ENCODE data around the gene LRRC18. TPM values are rescaled to one million over a fixed set of nuclear protein-coding genes. Genes with fewer than 3 reads are reported as not detected.

The LRRC18 gene
- total RNA-seq, 2 experiments from 2014 or later = not detected

DNA sequence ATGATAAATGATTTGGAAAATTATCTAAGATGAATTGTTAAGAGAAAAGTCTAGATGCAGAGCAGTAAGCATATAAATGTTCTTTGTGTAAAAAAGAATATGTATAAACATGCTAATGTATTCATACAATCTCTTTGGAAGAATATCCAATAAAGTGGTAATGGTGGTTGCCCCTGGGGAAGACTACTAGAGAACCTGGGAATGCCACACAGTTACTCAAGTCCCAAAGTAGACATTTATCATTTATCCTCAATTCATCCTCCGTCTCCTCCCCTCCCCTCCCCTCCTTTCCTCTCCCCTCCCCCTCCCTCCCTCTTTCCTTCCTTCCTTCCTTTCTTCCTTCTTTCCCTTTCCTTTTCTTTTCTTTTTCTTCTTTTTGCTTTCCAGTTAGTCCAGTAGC, 51.7 kb downstream of the LRRC18 start:
- DNase-seq = no peak
- CTCF ChIA-PET = interaction anchor here (0.6 kb wide), 1 partner anchor 939 kb away, joined by 3 read pairs; no protein-coding TSS in a partner anchor
- Mint-ChIP-seq H3K4me1 (no peaks in the 10 kb centered on the region), H3K36me3 (ENCODE audit: low read depth) (no peaks in the 10 kb centered on the region), H3K27ac (no peak overlapping the region), H3K4me3 (no peak overlapping the region), H3K27me3 (no peaks in the 10 kb centered on the region), H3K9me3 (ENCODE audit: low read depth) (no peaks in the 10 kb centered on the region)
- no peak for ATAC-seq
- intact Hi-C loops (cut with DNase I, micrococcal nuclease) = no loop called here
- POLR2A ChIA-PET = no interaction called here

DNA sequence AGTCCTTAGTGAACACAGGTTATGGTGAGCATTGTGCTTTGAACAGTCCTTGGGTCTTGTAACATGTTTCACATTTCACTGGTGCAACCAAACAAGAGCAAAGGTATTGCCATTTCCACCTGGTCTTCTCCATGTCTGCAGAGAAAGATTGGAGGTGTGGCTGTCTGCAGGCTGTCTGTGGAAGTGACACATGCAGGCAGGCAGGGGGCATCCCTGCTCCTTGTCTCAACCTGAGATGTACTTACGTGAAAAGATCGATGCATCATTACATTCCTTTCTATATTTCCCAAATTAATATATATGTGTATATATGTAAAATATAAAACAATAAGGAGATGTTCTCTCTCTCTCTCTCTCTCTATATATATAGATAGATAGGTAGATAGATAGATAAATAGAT, 54.3 kb downstream of the LRRC18 start:
- H3K27me3 Mint-ChIP-seq = no peaks in the 10 kb centered on the region
- H3K27ac Mint-ChIP-seq = no peak overlapping the region
- H3K4me3 Mint-ChIP-seq = no peak overlapping the region
- DNase-seq (peak; percentile 18), ATAC-seq (no peak)
- H3K36me3 Mint-ChIP-seq (ENCODE audit: low read depth) = no peaks in the 10 kb centered on the region
- H3K4me1 Mint-ChIP-seq = no peaks in the 10 kb centered on the region
- ChIA-PET CTCF (interaction anchor here (0.6 to 1.1 kb wide), 3 partner anchors 10 to 495 kb away, joined by 3 read pairs; no protein-coding TSS in a partner anchor), POLR2A (no interaction called here)
- no peaks in the 10 kb centered on the region for H3K9me3 Mint-ChIP-seq (ENCODE audit: low read depth)
- intact Hi-C loops (cut with DNase I, micrococcal nuclease) = no loop called here

DNA sequence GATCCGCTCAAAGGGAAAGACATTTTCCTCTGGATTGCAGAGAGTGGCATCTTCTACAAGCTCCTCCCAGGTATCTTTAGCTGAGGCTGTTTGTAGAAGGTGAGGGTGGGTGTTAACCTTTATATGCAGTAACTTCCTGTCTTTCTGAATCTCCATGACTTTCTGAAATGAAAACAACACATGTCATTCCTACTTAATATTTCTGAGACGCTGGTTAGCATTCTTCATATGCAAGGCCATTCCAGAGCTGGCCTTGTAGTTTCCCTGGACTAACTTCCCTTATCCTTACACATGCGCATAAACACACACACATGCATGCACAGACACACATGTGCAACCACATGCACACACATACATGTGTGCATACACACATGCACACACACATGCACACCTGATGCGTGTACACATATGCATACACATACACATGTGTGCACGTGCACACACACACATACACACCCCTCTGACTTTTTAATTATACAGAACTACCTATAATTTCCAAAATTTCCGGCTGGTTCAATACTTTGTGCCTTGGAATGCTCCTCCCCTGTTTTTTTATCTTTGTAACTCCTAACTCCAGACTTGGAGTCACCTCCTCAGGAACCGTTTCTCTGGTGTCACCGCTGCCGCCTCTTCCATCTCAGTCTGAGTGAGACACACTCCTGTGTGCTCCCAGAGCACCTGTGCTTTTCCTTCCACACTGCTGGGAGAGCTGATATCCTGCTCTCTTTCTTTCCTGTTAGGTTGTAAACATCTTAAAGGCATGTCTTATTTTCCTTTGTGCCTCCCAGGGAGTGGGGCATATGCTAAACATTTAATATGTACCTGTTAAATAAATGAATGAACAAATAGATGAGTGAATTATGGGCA, 55.2 kb downstream of the LRRC18 start:
- DNase-seq (no peak), ATAC-seq (no peak)
- H3K4me3 Mint-ChIP-seq = no peak overlapping the region
- ChIA-PET CTCF (interaction anchor here (0.7 to 1.1 kb wide), 4 partner anchors 11 to 359 kb away, joined by 3 to 4 read pairs (median 4); no protein-coding TSS in a partner anchor), POLR2A (no interaction called here)
- H3K36me3 Mint-ChIP-seq (ENCODE audit: low read depth) = no peaks in the 10 kb centered on the region
- intact Hi-C loops (cut with DNase I, micrococcal nuclease) = no loop called here
- H3K9me3 Mint-ChIP-seq (ENCODE audit: low read depth) = no peaks in the 10 kb centered on the region
- H3K27me3 Mint-ChIP-seq = no peaks in the 10 kb centered on the region
- no peak overlapping the region for H3K27ac Mint-ChIP-seq
- no peaks in the 10 kb centered on the region for H3K4me1 Mint-ChIP-seq

DNA sequence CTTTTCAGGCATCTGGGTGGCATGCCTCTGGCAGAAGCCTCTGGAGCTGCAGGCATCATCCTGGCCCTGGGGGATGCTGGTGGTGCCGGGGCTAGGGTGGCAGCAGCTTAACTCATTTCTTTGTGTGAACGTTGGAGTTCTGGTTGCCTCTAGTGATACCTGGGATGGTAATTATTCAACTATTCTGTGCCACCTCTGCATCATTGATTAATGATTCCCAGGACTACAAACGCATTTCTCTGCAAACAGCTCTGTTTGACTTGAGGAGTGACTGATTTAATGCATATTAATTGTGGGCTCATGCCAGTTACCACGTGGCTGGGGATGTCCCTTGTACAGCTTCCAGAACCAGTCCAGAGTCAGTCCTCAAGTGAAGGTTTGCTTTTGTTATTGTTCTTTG, 55.9 kb downstream of the LRRC18 start:
- intact Hi-C loops (cut with DNase I, micrococcal nuclease) = no loop called here

DNA sequence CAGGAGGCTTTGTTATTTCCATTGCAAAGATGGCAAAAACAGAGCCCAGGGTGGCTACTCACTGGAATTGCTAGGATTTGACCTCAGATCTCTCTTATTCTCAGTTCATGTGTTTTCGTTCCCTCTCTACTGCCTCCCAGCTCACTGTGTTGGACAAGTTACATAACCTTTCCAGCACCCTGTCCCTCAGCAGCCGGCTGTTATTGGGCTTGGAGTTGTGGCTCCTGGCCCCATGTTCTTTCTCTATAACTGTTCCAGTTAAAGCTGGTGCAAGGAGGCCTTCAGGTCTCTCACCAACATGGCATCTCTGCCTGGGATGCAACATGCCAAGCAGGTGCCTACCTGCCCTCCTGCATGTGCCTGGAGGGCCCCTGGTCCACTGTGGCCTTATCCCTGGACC, 56.8 kb downstream of the LRRC18 start:
- H3K27ac Mint-ChIP-seq = no peak overlapping the region
- no peaks in the 10 kb centered on the region for H3K27me3 Mint-ChIP-seq
- DNase-seq (no peak), ATAC-seq (no peak)
- intact Hi-C loops (cut with DNase I, micrococcal nuclease) = no loop called here
- no peaks in the 10 kb centered on the region for H3K9me3 Mint-ChIP-seq (ENCODE audit: low read depth)
- CTCF ChIA-PET = interaction anchor here (0.9 kb wide), 1 partner anchor 629 kb away, joined by 5 read pairs; no protein-coding TSS in a partner anchor
- H3K4me1 Mint-ChIP-seq = no peaks in the 10 kb centered on the region
- H3K36me3 Mint-ChIP-seq (ENCODE audit: low read depth) = no peaks in the 10 kb centered on the region
- POLR2A ChIA-PET = no interaction called here
- H3K4me3 Mint-ChIP-seq = no peak overlapping the region

More for the DNA sequence above, 55.9 kb downstream of the LRRC18 start:
- Mint-ChIP-seq H3K4me1 (no peaks in the 10 kb centered on the region), H3K27me3 (no peaks in the 10 kb centered on the region), H3K36me3 (ENCODE audit: low read depth) (no peaks in the 10 kb centered on the region), H3K27ac (no peak overlapping the region), H3K4me3 (no peak overlapping the region), H3K9me3 (ENCODE audit: low read depth) (no peaks in the 10 kb centered on the region)
- no peak for ATAC-seq
- DNase-seq = no peak
- ChIA-PET POLR2A (no interaction called here), CTCF (interaction anchor here (0.7 to 0.9 kb wide), 3 partner anchors 228 to 628 kb away, joined by 4 to 5 read pairs (median 4); no protein-coding TSS in a partner anchor)

DNA sequence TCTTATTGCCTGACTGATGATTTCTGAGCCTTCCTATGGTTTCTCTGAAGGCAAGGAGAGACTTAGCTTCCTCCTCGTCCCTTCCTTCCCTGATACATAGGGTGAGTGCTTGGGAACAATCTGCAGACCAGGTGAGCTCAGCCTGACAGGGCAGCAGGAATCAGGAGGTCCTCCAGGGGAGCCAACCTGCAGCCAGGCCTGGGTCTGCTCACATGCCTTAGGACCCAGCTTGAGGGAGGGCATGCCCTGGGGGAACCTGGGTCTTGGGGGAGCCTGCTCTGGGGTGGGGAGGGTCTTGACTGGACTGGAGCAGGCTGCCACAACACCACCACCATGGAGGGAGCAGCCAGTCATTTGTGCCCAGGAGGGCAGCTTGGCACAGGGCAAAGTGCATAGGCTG, 57.7 kb downstream of the LRRC18 start:
- no peak for ATAC-seq
- Mint-ChIP-seq H3K27ac (no peak overlapping the region), H3K36me3 (ENCODE audit: low read depth) (no peaks in the 10 kb centered on the region), H3K9me3 (ENCODE audit: low read depth) (no peaks in the 10 kb centered on the region), H3K27me3 (no peaks in the 10 kb centered on the region), H3K4me1 (no peaks in the 10 kb centered on the region), H3K4me3 (no peak overlapping the region)
- no peak for DNase-seq
- CTCF ChIA-PET = no interaction called here
- intact Hi-C loops (cut with DNase I, micrococcal nuclease) = no loop called here
- POLR2A ChIA-PET = no interaction called here

DNA sequence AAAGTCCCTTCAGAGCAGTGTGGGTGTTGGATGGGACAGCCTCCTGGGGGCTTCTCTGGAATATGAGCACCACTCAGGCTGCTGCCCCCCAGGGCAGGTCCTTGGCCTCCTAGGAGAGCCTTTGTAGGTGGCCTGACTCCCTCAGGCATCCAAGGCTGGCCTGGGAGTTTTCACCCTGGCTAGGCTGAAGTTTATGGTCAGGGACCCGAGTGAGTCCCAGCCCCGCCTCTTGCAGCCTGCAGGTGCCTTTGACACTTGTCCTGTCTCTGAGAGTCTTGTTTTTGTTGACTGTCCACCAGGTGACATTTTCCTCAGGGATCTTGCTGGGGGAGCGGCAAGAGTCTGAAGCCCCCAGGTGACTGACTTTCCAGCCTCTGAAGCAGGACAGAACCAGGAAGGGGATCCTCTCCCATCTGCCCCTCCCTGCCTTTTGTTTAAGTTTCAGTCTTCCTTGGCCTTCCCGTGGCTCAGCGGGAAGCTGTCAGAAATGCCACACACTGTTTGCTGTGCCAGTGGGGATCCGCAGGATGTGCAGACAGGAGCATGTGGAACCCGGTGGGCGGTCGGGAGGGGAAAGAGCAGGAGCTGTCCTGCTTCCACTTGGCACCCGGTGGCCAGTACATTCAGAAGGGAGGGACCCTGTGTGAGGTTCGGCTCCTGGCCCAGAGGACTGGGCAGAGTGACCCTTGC, 59.5 kb downstream of the LRRC18 start:
- intact Hi-C loops (cut with DNase I, micrococcal nuclease) = no loop called here

DNA sequence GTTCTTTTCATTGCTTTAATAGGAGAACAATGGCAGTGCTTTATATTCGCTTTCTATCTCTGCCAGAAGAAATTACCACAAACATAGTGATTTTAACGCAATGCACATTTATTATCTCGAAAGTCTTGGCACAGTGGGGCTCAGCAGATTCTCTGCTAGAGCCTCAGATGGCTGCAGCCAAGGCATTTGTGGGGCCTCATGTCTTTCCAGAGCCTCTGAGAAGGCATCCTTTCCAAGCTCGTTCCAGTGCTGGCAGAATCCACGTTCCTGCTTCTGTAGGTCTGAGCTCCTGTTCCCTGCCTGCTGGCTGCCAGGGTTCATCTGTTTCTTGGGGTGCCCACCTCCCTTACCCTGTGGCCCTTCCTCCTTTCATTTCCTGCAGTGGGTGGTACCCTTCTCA, 60.2 kb downstream of the LRRC18 start:
- DNase-seq = no peak
- CTCF ChIA-PET = interaction anchor here (0.6 to 0.8 kb wide), 2 partner anchors 86 to 251 kb away, joined by 3 read pairs; no protein-coding TSS in a partner anchor
- POLR2A ChIA-PET = no interaction called here
- no peaks in the 10 kb centered on the region for H3K36me3 Mint-ChIP-seq (ENCODE audit: low read depth)
- intact Hi-C loops (cut with DNase I, micrococcal nuclease) = no loop called here
- H3K4me1 Mint-ChIP-seq = no peaks in the 10 kb centered on the region
- no peaks in the 10 kb centered on the region for H3K27me3 Mint-ChIP-seq
- no peak overlapping the region for H3K27ac Mint-ChIP-seq
- H3K9me3 Mint-ChIP-seq (ENCODE audit: low read depth) = no peaks in the 10 kb centered on the region
- no peak overlapping the region for H3K4me3 Mint-ChIP-seq
- ATAC-seq = no peak

More for the DNA sequence above, 59.5 kb downstream of the LRRC18 start:
- no peak overlapping the region for H3K4me3 Mint-ChIP-seq
- POLR2A ChIA-PET = no interaction called here
- H3K9me3 Mint-ChIP-seq (ENCODE audit: low read depth) = no peaks in the 10 kb centered on the region
- no peak overlapping the region for H3K27ac Mint-ChIP-seq
- no peak for ATAC-seq
- H3K27me3 Mint-ChIP-seq = no peaks in the 10 kb centered on the region
- DNase-seq = no peak
- no peaks in the 10 kb centered on the region for H3K36me3 Mint-ChIP-seq (ENCODE audit: low read depth)
- CTCF ChIA-PET = interaction anchor here (0.6 to 0.8 kb wide), 2 partner anchors 86 to 251 kb away, joined by 3 read pairs; no protein-coding TSS in a partner anchor
- H3K4me1 Mint-ChIP-seq = no peaks in the 10 kb centered on the region

DNA sequence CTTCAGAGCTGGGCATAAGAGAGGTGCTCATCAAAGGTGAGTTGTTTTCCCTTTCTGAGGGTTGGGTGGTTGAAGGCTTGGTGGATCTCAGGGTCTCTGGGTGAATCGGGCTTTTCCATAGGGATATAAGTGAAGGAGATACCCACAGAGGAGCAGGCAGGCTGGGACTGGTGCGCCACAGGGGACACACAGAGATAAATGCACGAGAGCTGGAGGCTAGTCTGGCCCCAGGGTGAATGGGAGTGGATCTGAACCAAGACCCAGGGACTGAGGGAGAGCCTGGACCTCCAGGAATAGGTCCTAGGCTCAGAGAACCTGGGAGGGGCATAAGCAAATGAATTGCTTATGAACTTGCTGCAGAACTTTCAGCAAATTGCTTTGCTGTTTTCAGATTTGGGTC, 61.5 kb downstream of the LRRC18 start:
- ATAC-seq (no peak), DNase-seq (no peak)
- Mint-ChIP-seq H3K36me3 (ENCODE audit: low read depth) (no peaks in the 10 kb centered on the region), H3K4me1 (no peaks in the 10 kb centered on the region), H3K4me3 (no peak overlapping the region), H3K27ac (no peak overlapping the region), H3K9me3 (ENCODE audit: low read depth) (no peaks in the 10 kb centered on the region), H3K27me3 (no peaks in the 10 kb centered on the region)
- ChIA-PET CTCF (interaction anchor here (0.6 kb wide), 1 partner anchor 621 kb away, joined by 3 read pairs; no protein-coding TSS in a partner anchor), POLR2A (no interaction called here)
- intact Hi-C loops (cut with DNase I, micrococcal nuclease) = no loop called here

DNA sequence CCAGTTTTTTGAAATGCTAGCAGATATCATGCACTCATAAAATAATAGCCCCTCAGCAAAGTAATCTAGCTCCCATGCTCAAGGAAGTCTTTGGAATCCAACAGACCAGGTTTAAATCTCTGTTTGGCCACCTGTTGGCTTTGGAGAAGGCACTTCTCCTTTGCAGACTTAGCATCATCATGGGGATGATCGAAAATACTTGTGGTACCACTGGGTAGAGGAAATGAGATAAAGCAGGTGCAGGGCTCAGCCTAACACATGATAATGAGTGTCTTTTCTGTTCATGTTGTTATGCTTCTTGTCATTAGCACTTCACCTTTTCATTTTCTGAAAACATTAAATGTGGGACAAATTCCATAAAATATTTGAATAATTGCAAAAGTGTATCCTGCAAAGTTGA, 67.4 kb downstream of the LRRC18 start:
- ATAC-seq (no peak), DNase-seq (no peak)
- Mint-ChIP-seq H3K4me1 (no peaks in the 10 kb centered on the region), H3K36me3 (ENCODE audit: low read depth) (no peaks in the 10 kb centered on the region), H3K4me3 (no peak overlapping the region), H3K27me3 (no peaks in the 10 kb centered on the region), H3K27ac (no peak overlapping the region), H3K9me3 (ENCODE audit: low read depth) (no peaks in the 10 kb centered on the region)
- ChIA-PET POLR2A (no interaction called here), CTCF (interaction anchor here (0.6 to 1.5 kb wide), 4 partner anchors 11 to 263 kb away, joined by 3 to 5 read pairs (median 4); no protein-coding TSS in a partner anchor)
- intact Hi-C loops (cut with DNase I, micrococcal nuclease) = no loop called here
